Activated CD8-positive, alpha-beta memory T cell treated with anti-CD3 and anti-CD28 coated beads for 4 hours (primary cell): ENCODE data around the gene AVEN.
"Not testable (repeated sequence)": the region's sequence is repeated elsewhere in the genome, so short reads cannot be mapped to it uniquely, and the experiment has no call there.

Source experiments
- DNase-seq, 2 donors: peaks; one replicate each; pipeline ENCODE4 v3.0.0-alpha.2; 2020; ENCODE audit warnings: low read depth in 2 of 2

AVEN gene

GRCh38 chr15:33848011-33848410, 191.0 kb downstream of the AVEN start:
- no peak for DNase-seq

GRCh38 chr15:33846862-33847261, 192.1 kb downstream of the AVEN start:
- no peak for DNase-seq

- no peak for DNase-seq
Observed at GRCh38 chr15:33846142-33846541, 192.9 kb downstream of the AVEN start.

- no peak for DNase-seq
Observed at GRCh38 chr15:33844597-33844996, 194.4 kb downstream of the AVEN start.

- no peak for DNase-seq
Observed at GRCh38 chr15:33844186-33844585, 194.8 kb downstream of the AVEN start.

- no peak for DNase-seq
Observed at GRCh38 chr15:33840615-33841014, 198.4 kb downstream of the AVEN start.

- DNase-seq, result no peak
Observed at GRCh38 chr15:33839540-33839939, 199.5 kb downstream of the AVEN start.

- no peak for DNase-seq
Observed at GRCh38 chr15:33837294-33837693, 201.7 kb downstream of the AVEN start.

- no peak for DNase-seq
Observed at GRCh38 chr15:33834892-33835743, 203.9 kb downstream of the AVEN start.

GRCh38 chr15:33831646-33832045, 207.4 kb downstream of the AVEN start:
- DNase-seq, result no peak

- no peak for DNase-seq
Observed at GRCh38 chr15:33830351-33830750, 208.7 kb downstream of the AVEN start.

- no peak for DNase-seq
Observed at GRCh38 chr15:33826201-33826600, 212.8 kb downstream of the AVEN start.

GRCh38 chr15:33825453-33825852, 213.6 kb downstream of the AVEN start:
- no peak for DNase-seq

- no peak for DNase-seq
Observed at GRCh38 chr15:33823119-33823518, 215.9 kb downstream of the AVEN start.

GRCh38 chr15:33822479-33822878, 216.5 kb downstream of the AVEN start:
- no peak for DNase-seq

GRCh38 chr15:33819499-33819898, 219.5 kb downstream of the AVEN start:
- not testable (repeated sequence) for DNase-seq
